HL-60/S4 treated with phorbol 12-myristate 13-acetate at 8.2 ng/mL for 4 days and 3 days (cell line): ENCODE data around the gene TMEM47.

Source experiments
- in situ Hi-C: fragments of 300-500 bp; cut with MboI; formaldehyde crosslinking; loops from 2 replicates; pipeline ENCODE4 v1.15.0; 2022; ENCODE audit warnings: low sequenced_read_pairs

TMEM47 gene

GRCh38 chrX:34586346-34586911, 70.7 kb downstream of the TMEM47 start:
- in situ Hi-C loops: no loop called here

GRCh38 chrX:34585561-34585960, 71.5 kb downstream of the TMEM47 start:
- in situ Hi-C loops: no loop called here

GRCh38 chrX:34584781-34585180, 72.3 kb downstream of the TMEM47 start:
- in situ Hi-C loops: no loop called here

- in situ Hi-C loops: no loop called here
Observed at GRCh38 chrX:34580069-34580468, 77.0 kb downstream of the TMEM47 start.

GRCh38 chrX:34578237-34578636, 78.8 kb downstream of the TMEM47 start:
- in situ Hi-C loops: no loop called here
